ES-I3 (cell line): ENCODE measurements around the gene MIPEP.
A peak's percentile ranks its signal among the peaks of the same experiment; 100 is the strongest.

Experiments
- H3K36me3 ChIP-seq: 2 replicates; pipeline ENCODE4 v1.6.1; 2013; ENCODE audit warnings: mild to moderate bottlenecking, low read length, control low read depth, moderate library complexity; ENCODE audit not compliant: insufficient read depth
- H3K4me1 ChIP-seq: 2 replicates; pipeline ENCODE4 v1.6.1; 2013; ENCODE audit warnings: mild to moderate bottlenecking, control low read depth, low read length; ENCODE audit not compliant: insufficient read depth
- H3K9ac ChIP-seq: 2 replicates; pipeline ENCODE4 v1.6.1; 2013; ENCODE audit warnings: low read depth, mild to moderate bottlenecking, low read length, moderate library complexity
- H3K9me3 ChIP-seq: 2 replicates; pipeline ENCODE4 v1.6.1; 2013; ENCODE audit warnings: mild to moderate bottlenecking, low read length, moderate library complexity; ENCODE audit not compliant: control insufficient read depth, insufficient read depth

The MIPEP gene

DNA sequence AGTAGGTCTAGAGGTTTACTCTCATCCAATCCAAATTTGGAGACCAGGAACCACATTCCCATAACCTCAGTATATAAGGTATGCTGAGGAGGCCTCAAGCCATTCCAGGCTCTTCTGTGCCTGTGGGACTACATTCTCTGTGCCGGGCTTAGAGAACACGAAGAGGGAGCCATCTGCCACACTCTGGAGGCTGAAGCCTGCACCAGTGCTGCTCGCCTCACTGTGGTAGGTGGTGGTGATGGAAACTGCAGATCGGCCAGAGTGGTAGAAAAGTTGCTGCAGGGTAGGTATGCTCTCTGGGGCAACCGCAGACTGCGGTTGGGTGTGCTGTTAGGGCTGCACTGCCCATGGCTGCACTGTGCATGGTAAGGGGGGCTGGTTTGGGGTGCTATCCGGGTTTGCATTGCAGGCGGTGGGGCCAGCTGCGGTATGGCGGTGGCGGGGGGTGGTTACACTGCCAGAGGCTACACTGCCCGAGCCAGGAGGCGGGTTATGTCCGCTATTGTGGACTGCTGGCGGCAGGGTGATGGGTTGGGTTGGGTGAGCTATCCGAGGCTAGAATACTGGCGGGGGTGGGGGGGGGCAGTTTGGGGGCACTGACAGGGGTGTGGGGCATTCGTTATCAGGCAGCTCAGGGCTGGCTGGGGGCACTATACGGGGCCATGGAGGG is 174.0 kb downstream of the MIPEP start:
- Histone ChIP-seq H3K9ac (no peak overlapping the region), H3K9me3 (no peaks in the 10 kb centered on the region), H3K36me3 (no peaks in the 10 kb centered on the region), H3K4me1 (no peaks in the 10 kb centered on the region)

DNA sequence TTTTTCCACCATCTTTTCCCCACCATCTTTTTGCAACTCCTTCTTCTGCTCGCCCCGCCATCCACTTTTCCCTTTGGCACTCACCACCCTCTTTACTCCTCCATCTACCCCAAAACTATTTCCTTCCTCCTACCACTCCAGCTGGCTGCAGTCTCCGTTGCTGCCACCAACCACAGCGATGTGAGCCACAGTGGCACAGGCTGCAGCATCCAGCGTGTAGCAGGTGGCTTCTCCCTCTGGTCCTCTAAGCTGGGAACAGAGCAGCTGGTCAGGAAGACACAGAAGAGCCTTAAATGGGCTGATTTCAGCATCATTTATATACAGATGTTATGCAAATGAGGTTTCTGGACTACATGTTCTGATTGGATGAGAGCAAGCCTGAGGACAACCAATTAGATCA is 174.5 kb downstream of the MIPEP start:
- no peaks in the 10 kb centered on the region for H3K9me3 ChIP-seq
- H3K4me1 ChIP-seq = no peaks in the 10 kb centered on the region
- no peaks in the 10 kb centered on the region for H3K36me3 ChIP-seq
- H3K9ac ChIP-seq = no peak overlapping the region

DNA sequence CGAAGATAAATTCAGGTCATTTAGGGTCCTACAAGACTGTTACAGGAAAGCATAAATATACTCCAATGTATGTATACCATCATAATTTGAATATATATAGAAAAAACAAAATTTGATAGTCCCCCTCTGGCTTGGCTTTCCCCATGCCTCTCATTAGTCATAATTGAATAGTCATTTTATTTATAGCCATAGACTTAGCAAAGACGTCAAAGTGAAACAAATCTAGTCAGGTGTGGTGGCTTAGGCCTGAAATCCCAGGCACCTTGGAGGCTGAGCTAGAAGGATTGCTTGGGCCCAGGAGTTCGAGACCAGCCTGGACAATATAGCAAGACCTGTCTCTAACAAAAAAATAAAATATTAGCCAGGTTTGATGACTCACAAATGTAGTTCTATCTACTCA is 177.8 kb downstream of the MIPEP start:
- Histone ChIP-seq H3K4me1 (no peaks in the 10 kb centered on the region), H3K9ac (no peak overlapping the region), H3K9me3 (no peaks in the 10 kb centered on the region), H3K36me3 (no peaks in the 10 kb centered on the region)

DNA sequence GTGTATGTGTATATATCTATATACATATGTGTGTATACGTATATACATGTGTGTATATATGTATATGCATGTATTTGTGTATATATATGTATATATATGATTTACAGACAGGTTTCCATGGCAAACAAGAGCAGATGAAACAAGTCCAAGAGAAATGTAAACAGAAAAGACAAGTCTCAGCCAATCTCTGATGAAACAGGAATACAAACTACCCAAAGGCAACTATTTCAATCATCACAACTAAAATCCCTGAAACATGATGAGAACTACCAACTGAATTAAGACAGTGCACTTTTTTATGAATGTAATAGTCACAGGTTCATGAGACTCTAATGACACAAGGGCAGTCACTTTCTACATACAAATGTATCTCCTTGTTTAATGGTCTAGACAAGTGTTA is 178.8 kb downstream of the MIPEP start:
- H3K9ac ChIP-seq = no peak overlapping the region
- H3K9me3 ChIP-seq = no peaks in the 10 kb centered on the region
- H3K4me1 ChIP-seq = no peaks in the 10 kb centered on the region
- no peaks in the 10 kb centered on the region for H3K36me3 ChIP-seq

DNA sequence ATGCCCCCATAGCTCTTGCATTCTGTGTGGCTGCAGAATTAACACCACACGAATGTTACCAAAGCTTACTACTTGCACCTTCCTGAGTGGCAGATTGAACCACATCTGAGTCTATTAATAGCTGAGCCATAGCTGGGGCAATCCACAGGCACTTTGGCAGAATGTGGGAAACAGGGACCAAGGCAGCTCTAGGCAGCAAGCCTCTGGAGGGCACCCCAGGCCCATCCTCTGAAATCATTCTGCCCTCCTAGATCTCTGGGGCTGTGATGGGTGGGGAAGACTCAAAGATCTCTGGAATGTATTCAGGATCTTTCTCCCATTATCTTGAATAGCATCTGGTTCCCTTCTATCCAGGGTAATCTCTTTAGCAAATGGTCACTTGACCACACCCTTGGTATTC is 179.7 kb downstream of the MIPEP start:
- Histone ChIP-seq H3K36me3 (no peaks in the 10 kb centered on the region), H3K9ac (no peak overlapping the region), H3K4me1 (no peaks in the 10 kb centered on the region), H3K9me3 (no peaks in the 10 kb centered on the region)

DNA sequence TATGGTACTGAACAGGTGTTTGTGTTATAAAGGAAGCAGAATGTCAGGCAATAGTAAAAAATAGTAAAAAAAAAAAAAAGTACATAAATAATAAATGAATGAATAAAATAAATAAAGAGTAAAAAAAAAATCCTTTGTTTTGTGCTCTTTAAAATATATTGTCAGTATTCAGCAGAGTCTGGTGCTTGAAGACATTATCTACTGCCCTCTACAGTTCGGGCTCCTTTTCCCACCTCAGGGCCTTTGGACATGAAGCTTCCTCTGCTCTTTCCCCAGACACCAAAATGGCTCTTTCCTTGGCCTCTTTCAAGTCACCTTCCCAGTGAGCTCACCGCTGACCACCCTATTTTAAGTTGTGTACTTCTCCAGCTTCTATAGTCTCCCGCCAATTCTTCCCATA is 181.5 kb downstream of the MIPEP start:
- H3K9me3 ChIP-seq = no peaks in the 10 kb centered on the region
- H3K9ac ChIP-seq = no peak overlapping the region
- H3K4me1 ChIP-seq = no peaks in the 10 kb centered on the region
- H3K36me3 ChIP-seq = no peaks in the 10 kb centered on the region

DNA sequence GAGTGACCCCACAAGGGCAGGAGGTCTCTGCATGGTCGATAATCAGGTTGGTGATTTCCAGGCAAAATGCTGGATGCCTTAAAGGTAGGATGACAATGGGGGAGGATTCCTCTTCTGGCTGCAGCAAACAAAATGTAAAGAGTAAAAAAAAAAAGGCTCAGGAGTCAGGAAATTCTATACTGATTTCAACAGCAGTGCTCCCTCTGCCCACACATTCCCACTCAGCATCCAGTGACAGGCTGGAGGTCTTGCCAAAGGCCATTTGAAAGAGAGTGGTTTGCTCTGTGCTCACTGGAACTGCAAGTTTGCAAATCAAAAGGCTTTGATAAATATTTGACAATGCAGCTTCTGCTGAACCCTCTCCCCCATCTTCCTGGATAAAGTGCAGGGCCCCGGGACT is 183.6 kb downstream of the MIPEP start:
- Histone ChIP-seq H3K9me3 (no peaks in the 10 kb centered on the region), H3K9ac (no peak overlapping the region), H3K4me1 (no peaks in the 10 kb centered on the region), H3K36me3 (no peaks in the 10 kb centered on the region)

DNA sequence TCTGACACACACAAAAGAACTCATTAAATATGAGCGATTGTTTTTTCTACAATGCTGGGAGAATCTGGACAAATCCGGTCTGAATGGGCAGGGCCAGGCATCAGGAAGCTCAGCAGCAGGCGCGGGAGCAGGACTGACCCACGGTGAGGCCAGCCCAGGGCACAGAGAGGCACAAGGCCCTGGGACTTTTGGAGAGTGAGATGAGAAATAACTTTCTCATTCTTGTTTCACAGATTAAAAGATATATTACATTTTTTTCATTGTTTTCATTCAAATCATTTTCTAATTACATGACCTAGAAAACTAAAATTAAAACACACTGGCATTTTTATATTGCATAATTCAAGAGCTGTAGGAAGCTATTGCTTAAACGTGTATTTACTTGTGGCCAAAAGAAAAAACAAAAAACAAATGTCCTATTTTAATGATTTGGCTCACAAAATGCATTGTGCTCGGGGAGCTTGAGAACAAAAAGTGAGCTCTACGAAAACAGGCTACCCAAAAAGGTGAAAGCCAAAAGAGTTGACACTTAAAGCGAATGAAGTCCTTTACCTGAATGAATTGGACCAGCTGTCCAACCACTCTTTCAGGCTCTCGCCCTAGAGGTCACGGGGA is 185.8 kb downstream of the MIPEP start:
- H3K9me3 ChIP-seq = no peaks in the 10 kb centered on the region
- no peak overlapping the region for H3K9ac ChIP-seq
- no peaks in the 10 kb centered on the region for H3K36me3 ChIP-seq
- H3K4me1 ChIP-seq = no peaks in the 10 kb centered on the region

DNA sequence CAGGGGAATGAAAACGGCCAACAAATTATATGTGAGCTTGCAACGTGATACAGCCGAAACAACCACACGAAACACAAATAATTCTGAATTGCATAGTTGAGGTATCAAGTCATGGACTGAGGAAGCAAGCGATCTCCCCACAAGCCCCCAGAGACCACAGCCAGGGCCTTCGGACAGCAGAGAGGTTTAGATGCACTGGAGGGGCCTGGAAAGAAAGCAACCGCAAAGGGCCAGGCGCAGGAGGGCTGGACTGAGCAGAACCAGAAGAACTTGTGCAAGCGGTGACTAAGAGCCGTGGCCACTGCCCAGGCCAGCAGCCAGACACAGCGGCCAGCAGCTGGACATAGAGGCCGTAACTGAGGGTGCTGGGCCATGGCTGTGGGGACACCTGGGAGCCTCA is 187.6 kb downstream of the MIPEP start:
- no peaks in the 10 kb centered on the region for H3K9me3 ChIP-seq
- no peaks in the 10 kb centered on the region for H3K36me3 ChIP-seq
- H3K9ac ChIP-seq = no peak overlapping the region
- H3K4me1 ChIP-seq = peaks cover 5% of the 10 kb centered on the region

DNA sequence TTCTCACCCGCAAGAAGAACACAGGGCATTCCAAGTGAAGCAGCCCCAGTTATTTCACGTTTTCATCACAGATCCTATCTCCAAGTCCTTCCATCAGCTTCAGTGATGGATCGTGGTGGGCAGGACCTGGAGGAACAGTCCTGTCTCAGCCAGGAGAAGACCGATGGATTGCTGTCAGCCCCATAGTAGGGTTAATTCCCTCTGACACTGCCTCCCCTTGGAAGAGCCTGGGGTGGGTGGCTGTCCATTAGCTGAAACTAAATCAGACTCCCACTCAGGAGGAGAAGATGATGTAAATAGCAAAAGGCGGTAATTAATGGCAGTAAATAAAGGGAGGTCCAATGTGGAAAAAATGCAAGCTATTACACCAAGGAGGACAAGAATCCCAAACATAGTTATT is 188.0 kb downstream of the MIPEP start:
- H3K9ac ChIP-seq = no peak overlapping the region
- H3K9me3 ChIP-seq = no peaks in the 10 kb centered on the region
- no peaks in the 10 kb centered on the region for H3K36me3 ChIP-seq
- peaks cover 10% of the 10 kb centered on the region for H3K4me1 ChIP-seq

DNA sequence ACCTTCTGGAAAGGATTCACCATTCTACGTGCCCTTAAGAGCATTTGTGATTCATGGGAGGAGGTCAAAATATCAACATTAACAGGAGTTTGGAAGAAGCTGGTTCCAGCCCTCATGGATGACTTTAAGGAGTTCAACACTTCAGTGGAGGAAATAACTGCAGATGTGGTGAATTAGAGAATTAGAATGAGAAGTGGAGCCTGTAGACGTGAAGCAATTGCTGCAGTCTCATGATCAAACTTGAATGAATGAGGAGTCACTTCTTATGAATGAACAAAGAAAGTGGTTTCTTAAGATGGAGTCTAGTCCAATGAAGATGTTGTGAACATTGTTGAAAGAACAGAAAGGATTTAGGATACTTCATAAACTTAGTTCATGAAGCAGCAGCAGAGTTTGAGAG is 189.9 kb downstream of the MIPEP start:
- H3K9ac ChIP-seq = no peak overlapping the region
- no peaks in the 10 kb centered on the region for H3K36me3 ChIP-seq

DNA sequence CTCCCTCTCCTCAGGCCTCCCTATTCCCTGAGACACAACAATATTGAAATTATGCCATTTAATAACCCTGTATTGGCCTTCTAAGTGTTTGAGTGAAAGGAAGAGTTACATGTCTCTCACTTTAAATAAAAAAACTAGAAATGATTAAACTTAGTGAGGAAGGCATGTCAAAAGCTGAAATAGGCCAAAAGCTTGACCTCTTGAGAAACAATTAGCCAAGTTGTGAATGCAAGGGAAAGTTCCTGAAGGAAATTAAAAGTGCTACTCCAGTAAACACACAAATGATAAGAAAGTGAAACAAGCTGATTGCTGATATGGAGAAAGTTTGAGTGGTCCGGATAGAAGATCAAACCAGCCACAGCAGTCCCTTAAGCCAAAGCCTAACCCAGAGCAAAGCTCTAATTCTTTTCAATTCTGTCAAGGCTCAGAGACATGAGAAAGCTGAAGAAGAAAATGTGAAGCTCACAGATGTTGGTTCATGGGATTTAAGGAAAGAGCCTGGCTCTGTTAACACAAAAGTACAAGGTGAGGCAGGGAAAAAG is 191.4 kb downstream of the MIPEP start:
- H3K9ac ChIP-seq = no peak overlapping the region
- no peaks in the 10 kb centered on the region for H3K9me3 ChIP-seq

More for the DNA sequence above, 189.9 kb downstream of the MIPEP start:
- H3K9me3 ChIP-seq = no peaks in the 10 kb centered on the region
- H3K4me1 ChIP-seq = peaks cover 12% of the 10 kb centered on the region

DNA sequence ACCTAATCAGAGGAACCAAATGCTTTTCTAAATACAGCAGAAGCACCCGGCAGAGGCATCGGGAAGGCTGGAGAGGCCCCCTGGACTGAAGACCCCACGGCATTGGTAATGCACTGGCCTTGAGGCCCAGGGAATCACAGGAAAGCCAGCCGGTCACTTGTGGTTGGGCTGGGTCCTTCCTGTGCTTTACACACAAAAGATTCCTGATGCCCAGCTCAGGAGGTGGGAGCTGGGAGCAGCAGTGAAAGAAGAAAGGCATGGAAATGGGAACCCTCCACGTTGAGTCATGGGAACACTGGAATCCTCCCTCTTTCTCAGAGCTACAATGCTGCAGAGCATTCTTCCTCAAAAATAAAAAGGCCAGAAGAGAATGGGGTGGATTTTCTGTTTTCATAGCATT is 192.6 kb downstream of the MIPEP start:
- Histone ChIP-seq H3K4me1 (peaks cover 12% of the 10 kb centered on the region), H3K9ac (no peak overlapping the region), H3K9me3 (no peaks in the 10 kb centered on the region), H3K36me3 (no peaks in the 10 kb centered on the region)

More for the DNA sequence above, 191.4 kb downstream of the MIPEP start:
- no peaks in the 10 kb centered on the region for H3K36me3 ChIP-seq
- H3K4me1 ChIP-seq = peaks cover 12% of the 10 kb centered on the region

DNA sequence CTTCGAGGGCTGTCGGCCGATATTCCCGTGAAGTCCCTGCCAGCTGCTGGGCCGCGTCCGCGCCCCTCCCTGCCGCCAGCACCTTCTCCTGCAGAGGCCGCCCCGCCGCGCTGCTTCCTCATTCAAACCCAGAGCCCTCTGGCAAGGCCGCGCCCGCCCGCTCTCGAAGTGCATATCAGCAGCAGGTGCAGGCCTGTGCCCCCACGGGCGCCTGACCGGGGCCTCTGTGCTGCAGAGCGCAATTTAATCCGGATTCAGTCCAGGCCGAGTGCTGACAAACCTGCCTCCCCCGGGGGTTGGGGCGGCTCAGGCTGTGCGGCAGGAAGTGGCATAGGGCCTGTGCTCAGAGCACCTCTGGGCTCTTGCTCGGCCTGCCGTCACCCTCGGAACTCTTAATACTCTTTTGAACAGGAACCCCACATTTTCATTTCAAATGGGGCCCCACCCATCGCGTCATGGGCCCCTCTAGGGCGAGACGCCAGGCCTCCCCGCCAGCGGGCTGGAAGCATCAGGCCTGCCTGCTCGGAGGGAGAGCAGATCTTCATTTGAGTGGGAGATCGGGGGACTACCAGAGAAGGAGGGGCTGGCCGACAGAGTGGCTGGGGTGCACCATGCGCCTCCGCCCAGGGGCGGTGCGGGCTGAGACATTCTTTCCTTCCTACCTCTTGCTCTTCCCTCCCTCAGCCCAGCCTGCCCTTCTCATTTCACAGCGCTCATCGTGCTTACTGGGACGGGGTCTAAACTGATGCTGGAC is 193.3 kb downstream of the MIPEP start:
- H3K36me3 ChIP-seq = no peaks in the 10 kb centered on the region
- peaks cover 12% of the 10 kb centered on the region for H3K4me1 ChIP-seq
- no peaks in the 10 kb centered on the region for H3K9me3 ChIP-seq
- H3K9ac ChIP-seq = peak overlapping the region; percentile 15; the same call in 1 of the 2 replicates

DNA sequence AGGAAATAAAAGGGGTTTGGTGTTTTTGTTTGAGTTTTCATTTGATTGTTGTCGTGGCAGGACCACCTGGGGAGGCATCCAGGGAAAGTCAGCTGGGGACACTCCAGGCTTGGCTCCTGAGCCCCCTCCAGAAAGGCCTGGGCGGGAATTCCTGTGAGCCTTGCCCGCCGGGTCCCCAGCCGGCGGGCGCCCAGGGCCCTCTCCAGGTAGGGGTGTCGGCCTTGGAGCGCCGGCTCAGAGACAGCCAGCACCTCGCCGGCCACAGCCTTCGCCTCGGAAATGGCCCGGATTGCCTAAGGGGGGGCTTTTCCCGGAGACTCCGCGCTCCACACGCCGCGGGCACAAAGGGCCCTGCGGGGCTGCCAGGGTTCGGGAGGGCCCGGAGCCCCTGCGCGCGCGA is 194.0 kb downstream of the MIPEP start:
- H3K36me3 ChIP-seq = no peaks in the 10 kb centered on the region
- no peaks in the 10 kb centered on the region for H3K9me3 ChIP-seq
- peak overlapping the region; percentile 15; the same call in 1 of the 2 replicates for H3K9ac ChIP-seq
- peaks cover 12% of the 10 kb centered on the region for H3K4me1 ChIP-seq
